SK-N-SH treated with all-trans-retinoic acid at 6 μM for 48 hours (cell line): ENCODE results near the gene LZTR1.

Experiments used
- TF ChIP-seq, protein P1 (sequence below): fragments of 250-450 bp; sonication (Bioruptor Pico); IDR thresholded peaks from 2 replicates; pipeline ENCODE4 v1.8.0; 2020; ENCODE audit warnings: mild to moderate bottlenecking, moderate library complexity, borderline replicate concordance
- TF ChIP-seq, protein P2 (sequence below): fragments of 250-450 bp; sonication (Bioruptor Pico); IDR thresholded peaks from 2 replicates; pipeline ENCODE4 v1.5.1; 2021; ENCODE audit warnings: mild to moderate bottlenecking, moderate library complexity

DNA sequence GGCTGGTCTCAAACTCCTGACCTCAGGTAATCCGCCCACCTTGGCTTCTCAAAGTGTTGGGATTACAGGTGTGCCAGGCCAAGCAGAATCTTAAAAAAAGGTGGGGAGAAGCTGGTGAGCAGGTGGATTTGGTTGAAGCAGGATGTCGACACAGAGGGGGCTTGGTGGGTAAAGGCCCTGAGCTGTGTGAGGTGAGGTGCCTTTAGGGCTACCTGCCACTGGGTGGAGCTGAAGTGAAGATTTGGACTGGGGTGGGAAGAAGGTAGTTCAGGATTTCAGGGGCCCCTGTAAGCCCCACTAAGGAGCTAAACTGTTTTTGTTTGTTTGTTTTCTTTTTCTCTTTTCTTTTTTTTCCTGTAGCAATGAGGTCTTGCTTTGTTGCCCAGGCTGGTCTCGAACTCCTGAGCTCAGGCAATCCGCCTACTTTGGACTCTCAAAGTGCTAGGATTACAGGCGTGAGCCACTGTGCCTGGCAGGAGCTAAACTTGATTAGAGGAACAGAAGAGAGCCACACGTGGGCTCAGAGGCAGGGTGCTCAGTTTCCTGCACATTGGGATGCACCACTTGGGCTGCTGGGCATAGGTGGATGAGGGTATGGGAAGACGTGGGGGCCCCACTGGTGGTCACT is 38.8 kb downstream of the LZTR1 start:
- TF ChIP-seq, protein P1, sequence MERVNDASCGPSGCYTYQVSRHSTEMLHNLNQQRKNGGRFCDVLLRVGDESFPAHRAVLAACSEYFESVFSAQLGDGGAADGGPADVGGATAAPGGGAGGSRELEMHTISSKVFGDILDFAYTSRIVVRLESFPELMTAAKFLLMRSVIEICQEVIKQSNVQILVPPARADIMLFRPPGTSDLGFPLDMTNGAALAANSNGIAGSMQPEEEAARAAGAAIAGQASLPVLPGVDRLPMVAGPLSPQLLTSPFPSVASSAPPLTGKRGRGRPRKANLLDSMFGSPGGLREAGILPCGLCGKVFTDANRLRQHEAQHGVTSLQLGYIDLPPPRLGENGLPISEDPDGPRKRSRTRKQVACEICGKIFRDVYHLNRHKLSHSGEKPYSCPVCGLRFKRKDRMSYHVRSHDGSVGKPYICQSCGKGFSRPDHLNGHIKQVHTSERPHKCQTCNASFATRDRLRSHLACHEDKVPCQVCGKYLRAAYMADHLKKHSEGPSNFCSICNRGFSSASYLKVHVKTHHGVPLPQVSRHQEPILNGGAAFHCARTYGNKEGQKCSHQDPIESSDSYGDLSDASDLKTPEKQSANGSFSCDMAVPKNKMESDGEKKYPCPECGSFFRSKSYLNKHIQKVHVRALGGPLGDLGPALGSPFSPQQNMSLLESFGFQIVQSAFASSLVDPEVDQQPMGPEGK: no peak
- TF ChIP-seq, protein P2, sequence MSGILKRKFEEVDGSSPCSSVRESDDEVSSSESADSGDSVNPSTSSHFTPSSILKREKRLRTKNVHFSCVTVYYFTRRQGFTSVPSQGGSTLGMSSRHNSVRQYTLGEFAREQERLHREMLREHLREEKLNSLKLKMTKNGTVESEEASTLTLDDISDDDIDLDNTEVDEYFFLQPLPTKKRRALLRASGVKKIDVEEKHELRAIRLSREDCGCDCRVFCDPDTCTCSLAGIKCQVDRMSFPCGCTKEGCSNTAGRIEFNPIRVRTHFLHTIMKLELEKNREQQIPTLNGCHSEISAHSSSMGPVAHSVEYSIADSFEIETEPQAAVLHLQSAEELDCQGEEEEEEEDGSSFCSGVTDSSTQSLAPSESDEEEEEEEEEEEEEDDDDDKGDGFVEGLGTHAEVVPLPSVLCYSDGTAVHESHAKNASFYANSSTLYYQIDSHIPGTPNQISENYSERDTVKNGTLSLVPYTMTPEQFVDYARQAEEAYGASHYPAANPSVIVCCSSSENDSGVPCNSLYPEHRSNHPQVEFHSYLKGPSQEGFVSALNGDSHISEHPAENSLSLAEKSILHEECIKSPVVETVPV (CRISPR knock-in tag): no peak
